ENCODE data around the gene KCND2. TPM values are rescaled to one million over a fixed set of nuclear protein-coding genes. Genes with fewer than 3 reads are reported as not detected.

KCND2 gene
- total and polyA plus RNA-seq, 2 of the 8 experiments (the other 6 are each of a cell fraction or from before 2014, with no cell fraction given): 4.6 to 7.7 TPM

GRCh38 chr7:120718361-120718760 is 445.4 kb downstream of the KCND2 start (continued):
- no peak for TF ChIP-seq CHD7 (IDR thresholded peaks at IDR 0.05; ENCODE audit: insufficient replicate concordance, low read length)
- TF ChIP-seq MAFK (IDR thresholded peaks at IDR 0.05; ENCODE audit: low read depth, low read length): no peak
- no peak for TF ChIP-seq JUN (IDR thresholded peaks at IDR 0.05; ENCODE audit: low read depth, low read length)
- no peak for TF ChIP-seq RXRA (IDR thresholded peaks at IDR 0.05; ENCODE audit: insufficient read depth, low read depth, low read length)
- no peak for TF ChIP-seq CHD1 (IDR thresholded peaks at IDR 0.05; ENCODE audit: low read depth, low read length)
- no peak for TF ChIP-seq SP4 (IDR thresholded peaks at IDR 0.05; ENCODE audit: low read length)
- no peak for TF ChIP-seq POU5F1 (IDR thresholded peaks at IDR 0.05; ENCODE audit: low read depth, low read length)
- no peak for TF ChIP-seq ASH2L (IDR thresholded peaks at IDR 0.05; ENCODE audit: low read length)
- no peak for TF ChIP-seq GABPA (IDR thresholded peaks at IDR 0.05; ENCODE audit: borderline replicate concordance, insufficient read depth, low read length)
- no peak for TF ChIP-seq SP1 (IDR thresholded peaks at IDR 0.05; ENCODE audit: low read depth, low read length)
- TF ChIP-seq TAF1 (IDR thresholded peaks at IDR 0.05; ENCODE audit: low read depth, low read length): no peak
- TF ChIP-seq CEBPB (IDR thresholded peaks at IDR 0.05; ENCODE audit: low read depth, low read length): no peak
